GM12801 (cell line): ENCODE data around the gene MAP3K15.

Experiments used
- TF ChIP-seq, protein P1 (sequence below): IDR thresholded peaks from one replicate; pipeline ENCODE4 v1.5.1; 2011; ENCODE audit warnings: control low read depth; ENCODE audit not compliant: insufficient read length; ENCODE audit errors: extremely low read depth

MAP3K15 gene

DNA sequence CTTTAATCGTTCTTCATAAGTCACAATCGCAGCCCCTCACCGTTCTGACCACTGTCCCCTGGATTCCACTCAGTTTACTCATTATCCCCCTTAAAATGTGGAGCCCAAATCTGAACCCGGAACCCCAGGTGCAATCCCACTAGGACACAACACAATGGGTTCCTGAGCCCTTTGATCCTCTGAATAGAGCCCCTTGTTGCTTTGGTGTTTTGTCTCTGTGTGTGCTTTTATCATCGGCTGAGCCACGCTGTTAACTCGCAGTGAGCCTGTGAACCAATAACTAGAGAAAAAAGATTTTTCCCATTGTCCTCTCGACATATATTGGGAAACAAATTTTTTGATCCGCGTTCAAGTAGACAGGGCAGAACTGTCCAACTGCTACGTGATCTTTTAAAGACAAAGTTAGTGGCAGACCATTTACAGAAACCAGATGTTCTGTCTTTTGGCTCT, 172.2 kb downstream of the MAP3K15 start:
- TF ChIP-seq, protein P1, sequence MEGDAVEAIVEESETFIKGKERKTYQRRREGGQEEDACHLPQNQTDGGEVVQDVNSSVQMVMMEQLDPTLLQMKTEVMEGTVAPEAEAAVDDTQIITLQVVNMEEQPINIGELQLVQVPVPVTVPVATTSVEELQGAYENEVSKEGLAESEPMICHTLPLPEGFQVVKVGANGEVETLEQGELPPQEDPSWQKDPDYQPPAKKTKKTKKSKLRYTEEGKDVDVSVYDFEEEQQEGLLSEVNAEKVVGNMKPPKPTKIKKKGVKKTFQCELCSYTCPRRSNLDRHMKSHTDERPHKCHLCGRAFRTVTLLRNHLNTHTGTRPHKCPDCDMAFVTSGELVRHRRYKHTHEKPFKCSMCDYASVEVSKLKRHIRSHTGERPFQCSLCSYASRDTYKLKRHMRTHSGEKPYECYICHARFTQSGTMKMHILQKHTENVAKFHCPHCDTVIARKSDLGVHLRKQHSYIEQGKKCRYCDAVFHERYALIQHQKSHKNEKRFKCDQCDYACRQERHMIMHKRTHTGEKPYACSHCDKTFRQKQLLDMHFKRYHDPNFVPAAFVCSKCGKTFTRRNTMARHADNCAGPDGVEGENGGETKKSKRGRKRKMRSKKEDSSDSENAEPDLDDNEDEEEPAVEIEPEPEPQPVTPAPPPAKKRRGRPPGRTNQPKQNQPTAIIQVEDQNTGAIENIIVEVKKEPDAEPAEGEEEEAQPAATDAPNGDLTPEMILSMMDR, result no peak

- TF ChIP-seq, protein P1, result no peak
Measured at GRCh38 chrX:19342331-19342906, 172.9 kb downstream of the MAP3K15 start.

GRCh38 chrX:19334945-19335626, 180.2 kb downstream of the MAP3K15 start:
- TF ChIP-seq, protein P1, result no peak

GRCh38 chrX:19332983-19333382, 182.3 kb downstream of the MAP3K15 start:
- TF ChIP-seq, protein P1, result no peak

DNA sequence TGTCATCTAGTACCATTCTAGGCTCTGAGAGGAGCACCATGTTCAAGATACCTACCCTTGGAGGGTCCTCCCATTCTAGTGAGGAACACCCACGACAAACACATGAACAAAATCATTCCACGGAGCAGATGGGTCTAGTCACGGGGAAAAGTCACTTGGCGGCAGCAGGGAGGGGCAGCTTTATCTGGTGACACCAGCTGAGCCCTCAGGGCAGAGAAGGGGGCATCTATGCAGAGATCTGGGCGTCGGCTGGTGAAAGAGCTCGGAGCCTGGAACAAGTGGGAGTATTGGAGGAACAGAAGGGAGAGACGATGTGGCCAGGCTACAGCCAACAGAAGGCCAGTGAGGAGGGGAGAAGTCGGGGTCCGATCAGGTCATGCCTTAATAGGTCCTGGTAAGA, 183.5 kb downstream of the MAP3K15 start:
- TF ChIP-seq, protein P1, result no peak

GRCh38 chrX:19326567-19326966, 188.7 kb downstream of the MAP3K15 start:
- TF ChIP-seq, protein P1, result no peak
